Natural killer cell (primary cell): ENCODE results near the gene BTG1. TPM values are rescaled to one million over a fixed set of nuclear protein-coding genes. Genes with fewer than 3 reads are reported as not detected.

Experiments
- ATAC-seq, 3 donors: fragments of 150-1000 bp in 2 of 3; fragments of 200-7000 bp in 1 of 3; cut with Tn5 transposase; 1 replicate in 1 of 3; 2 replicates in 2 of 3; pipeline ENCODE4 v1.10.0; 2021; ENCODE audit warnings: mild to moderate bottlenecking in 2 of 3, moderate library complexity in 2 of 3
- DNase-seq, 2 donors: peaks; one replicate each; pipeline versions ENCODE4 v3.0.0 to v3.0.0-alpha.2; 2013 to 2021; ENCODE audit warnings: mixed read lengths in 1 of 2
- H3K27ac ChIP-seq: one replicate; pipeline ENCODE4 v1.5.1; 2013; ENCODE audit warnings: mild to moderate bottlenecking, low read length
- H3K27me3 ChIP-seq: one replicate; pipeline ENCODE4 v1.6.1; 2013; ENCODE audit warnings: low read length; ENCODE audit not compliant: control insufficient read depth, insufficient read depth
- H3K36me3 ChIP-seq: one replicate; pipeline ENCODE4 v1.6.1; 2013; ENCODE audit warnings: low read length; ENCODE audit not compliant: control insufficient read depth, insufficient read depth
- H3K4me1 ChIP-seq: one replicate; pipeline ENCODE4 v1.6.1; 2013; ENCODE audit warnings: low read length; ENCODE audit not compliant: control insufficient read depth, insufficient read depth
- H3K4me3 ChIP-seq: one replicate; pipeline ENCODE4 v1.5.1; 2013; ENCODE audit warnings: low read length
- H3K9me3 ChIP-seq: one replicate; pipeline ENCODE4 v1.6.1; 2013; ENCODE audit warnings: low read length; ENCODE audit not compliant: control insufficient read depth, insufficient read depth
- H3K27ac Mint-ChIP-seq, 2 donors: one replicate each; pipeline ENCODE4 v1.8.0; 2022; ENCODE audit warnings: mild to moderate bottlenecking in 2 of 2, mixed read lengths in 2 of 2, moderate library complexity in 1 of 2
- H3K27me3 Mint-ChIP-seq, 2 donors: one replicate each; pipeline ENCODE4 v1.8.0; 2022; ENCODE audit warnings: low read depth in 2 of 2, mixed read lengths in 2 of 2
- H3K36me3 Mint-ChIP-seq: one replicate; pipeline ENCODE4 v1.8.0; 2022; ENCODE audit warnings: mixed read lengths
- H3K4me1 Mint-ChIP-seq, 2 donors: one replicate each; pipeline ENCODE4 v1.8.0; 2022; ENCODE audit warnings: mixed read lengths in 2 of 2
- H3K4me3 Mint-ChIP-seq: one replicate; pipeline ENCODE4 v1.8.0; 2022; ENCODE audit warnings: mild to moderate bottlenecking, moderate library complexity, mixed read lengths
- H3K9me3 Mint-ChIP-seq, 2 donors: one replicate each; pipeline ENCODE4 v1.8.0; 2022; ENCODE audit warnings: mixed read lengths in 2 of 2
- WGBS: methylation state at CpG from one replicate; pipeline ENCODE4 v1.1.7; 2013; ENCODE audit warnings: missing lambda C conversion rate; ENCODE audit not compliant: insufficient coverage; 5-methylcytosine and 5-hydroxymethylcytosine counted together
- intact Hi-C: fragments of 100-400 bp; cut with micrococcal nuclease; formaldehyde crosslinking; loops from one replicate; pipeline ENCODE4 v1.14.2; 2022
- total RNA-seq, 4 donors: library from RNA; stranded (reverse); fragments of 120-200 nt in 1 of 4; gene quantifications; one replicate each; pipeline versions ENCODE4 v1.2.3 to v1.2.4, GENCODE V29; 2013 to 2022
- TF ChIP-seq, protein P1 (sequence below): fragments of 200-600 bp; IDR thresholded peaks from one replicate; pipeline ENCODE4 v1.8.0; 2022; ENCODE audit warnings: antibody characterized with exemption

The BTG1 gene
- total RNA-seq: 1,000 to 10,000 TPM in 1 of 3 donors, 100 to 1,000 TPM in 2; 801 to 1,037 (median 830) TPM
- 320 TPM for total RNA-seq (2013)

DNA sequence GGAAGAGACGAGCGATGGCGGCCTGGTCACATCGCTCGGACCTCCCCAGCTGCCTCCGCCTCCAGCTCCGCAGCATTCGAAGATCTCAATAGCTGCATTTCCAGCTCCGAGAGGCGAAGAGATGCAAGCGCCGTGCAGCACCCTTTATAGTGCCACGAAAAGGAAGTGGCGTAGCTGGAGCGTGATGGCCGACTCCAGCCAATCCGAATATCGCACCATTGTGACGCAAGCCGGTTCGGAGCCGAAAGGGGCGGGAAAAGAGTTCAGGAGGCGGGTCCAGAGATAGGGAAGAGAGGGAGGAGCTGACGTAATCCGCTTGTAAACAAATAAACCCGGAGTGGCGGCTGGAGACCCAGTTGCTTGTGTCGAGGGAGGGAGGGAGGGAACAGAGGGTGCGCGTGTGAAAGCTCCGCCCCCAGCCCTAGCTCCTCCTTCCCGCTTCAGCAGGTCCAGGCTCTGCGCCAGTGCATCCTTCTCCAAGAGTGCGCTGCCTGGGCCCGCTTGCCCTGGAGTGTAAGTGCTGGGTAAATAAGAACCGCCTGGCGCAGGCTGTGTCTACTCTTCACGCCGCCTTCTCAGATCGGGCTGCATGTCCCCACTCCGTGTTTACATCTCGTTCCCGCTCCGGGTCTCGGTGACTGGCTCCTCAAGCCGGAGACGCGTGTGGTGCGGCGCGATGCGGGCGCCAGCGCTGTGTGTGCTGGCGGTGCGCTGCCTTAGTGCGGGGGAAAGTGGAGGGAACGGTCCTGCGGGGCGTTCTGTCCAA, at the start of gene BTG1:
BTG1 (minus strand) TSS at position 116 of the 766 bp plus-strand sequence. CDS start 311 bp downstream, outside the sequence.
- no peaks in the 10 kb centered on the region for H3K9me3 Mint-ChIP-seq
- intact Hi-C loops: loop anchor here (2.0 to 10.0 kb wide), 6 partner anchors 111 to 781 kb away; partner anchors contain the start of gene EEA1
- H3K4me3 ChIP-seq: peak within 1 kb of the TSS; percentile 96
- H3K27ac ChIP-seq: peak within 1 kb of the TSS; percentile 94
- H3K4me1 Mint-ChIP-seq: peaks cover 31 to 43% of the 10 kb centered on the region in 2 donors
- WGBS: under 1% methylated on average over 61 of the region's 61 CpGs
- TF ChIP-seq, protein P1, sequence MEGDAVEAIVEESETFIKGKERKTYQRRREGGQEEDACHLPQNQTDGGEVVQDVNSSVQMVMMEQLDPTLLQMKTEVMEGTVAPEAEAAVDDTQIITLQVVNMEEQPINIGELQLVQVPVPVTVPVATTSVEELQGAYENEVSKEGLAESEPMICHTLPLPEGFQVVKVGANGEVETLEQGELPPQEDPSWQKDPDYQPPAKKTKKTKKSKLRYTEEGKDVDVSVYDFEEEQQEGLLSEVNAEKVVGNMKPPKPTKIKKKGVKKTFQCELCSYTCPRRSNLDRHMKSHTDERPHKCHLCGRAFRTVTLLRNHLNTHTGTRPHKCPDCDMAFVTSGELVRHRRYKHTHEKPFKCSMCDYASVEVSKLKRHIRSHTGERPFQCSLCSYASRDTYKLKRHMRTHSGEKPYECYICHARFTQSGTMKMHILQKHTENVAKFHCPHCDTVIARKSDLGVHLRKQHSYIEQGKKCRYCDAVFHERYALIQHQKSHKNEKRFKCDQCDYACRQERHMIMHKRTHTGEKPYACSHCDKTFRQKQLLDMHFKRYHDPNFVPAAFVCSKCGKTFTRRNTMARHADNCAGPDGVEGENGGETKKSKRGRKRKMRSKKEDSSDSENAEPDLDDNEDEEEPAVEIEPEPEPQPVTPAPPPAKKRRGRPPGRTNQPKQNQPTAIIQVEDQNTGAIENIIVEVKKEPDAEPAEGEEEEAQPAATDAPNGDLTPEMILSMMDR: no peak
- H3K4me3 Mint-ChIP-seq: peak within 1 kb of the TSS; percentile 88
- peaks cover 30% of the 10 kb centered on the region for H3K36me3 Mint-ChIP-seq
- DNase-seq (peak; percentile 97 to 100), ATAC-seq (peak; percentile 73 to 87 (median 77))
- H3K27me3 Mint-ChIP-seq: no peaks in the 10 kb centered on the region
- peak within 1 kb of the TSS; percentile 98 to 99 for H3K27ac Mint-ChIP-seq
- peaks cover 34% of the 10 kb centered on the region for H3K36me3 ChIP-seq
- no peaks in the 10 kb centered on the region for H3K4me1 ChIP-seq
- H3K9me3 ChIP-seq: no peaks in the 10 kb centered on the region
- H3K27me3 ChIP-seq: no peaks in the 10 kb centered on the region

- H3K9me3 ChIP-seq: peaks cover 8% of the 10 kb centered on the region
- ATAC-seq: no peak
- Mint-ChIP-seq H3K27ac (no peak overlapping the region), H3K4me1 (no peaks in the 10 kb centered on the region), H3K4me3 (no peak overlapping the region), H3K9me3 (peaks cover 0 to 2% of the 10 kb centered on the region in 2 donors), H3K27me3 (no peaks in the 10 kb centered on the region), H3K36me3 (no peaks in the 10 kb centered on the region)
- intact Hi-C loops: no loop called here
- no peaks in the 10 kb centered on the region for H3K27me3 ChIP-seq
- H3K4me1 ChIP-seq: no peaks in the 10 kb centered on the region
- no peak overlapping the region for H3K4me3 ChIP-seq
- DNase-seq: no peak
- H3K36me3 ChIP-seq: no peaks in the 10 kb centered on the region
- 98% methylated on average over 4 of the region's 4 CpGs for WGBS
- no peak overlapping the region for H3K27ac ChIP-seq
- TF ChIP-seq, protein P1: no peak
Measured at GRCh38 chr12:92194561-92194960, 48.9 kb upstream of the BTG1 start.

DNA sequence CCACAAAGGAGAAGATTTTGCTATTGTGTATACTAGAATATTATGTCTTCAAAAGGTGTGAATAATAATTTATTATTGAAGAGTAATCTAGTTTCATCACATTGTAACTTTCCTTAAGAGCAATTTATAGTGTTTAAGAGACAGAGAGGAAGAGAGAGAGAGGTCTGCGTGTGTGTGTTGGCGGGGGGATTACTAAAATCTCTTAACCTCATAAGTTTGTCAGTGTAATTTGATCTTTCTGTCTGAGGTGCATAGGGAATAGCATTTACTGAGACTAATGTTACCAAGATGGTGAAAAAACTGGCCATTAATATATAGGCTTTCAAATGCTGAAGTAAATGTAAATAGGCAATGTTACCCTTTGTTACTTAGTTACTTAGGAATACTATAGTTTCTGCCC, 48.2 kb upstream of the BTG1 start:
- intact Hi-C loops: no loop called here
- 100% methylated on average over 1 of the region's 2 CpGs for WGBS
- H3K27ac ChIP-seq: no peak overlapping the region

More for the DNA sequence above, 48.2 kb upstream of the BTG1 start:
- Histone ChIP-seq H3K9me3 (peaks cover 8% of the 10 kb centered on the region), H3K36me3 (no peaks in the 10 kb centered on the region), H3K4me1 (no peaks in the 10 kb centered on the region), H3K4me3 (no peak overlapping the region), H3K27me3 (no peaks in the 10 kb centered on the region)
- Mint-ChIP-seq H3K36me3 (no peaks in the 10 kb centered on the region), H3K9me3 (peaks cover 0 to 2% of the 10 kb centered on the region in 2 donors), H3K27me3 (no peaks in the 10 kb centered on the region), H3K4me3 (no peak overlapping the region), H3K27ac (no peak overlapping the region), H3K4me1 (peaks cover 0 to 3% of the 10 kb centered on the region in 2 donors)
- DNase-seq: no peak
- ATAC-seq: no peak
- TF ChIP-seq, protein P1: no peak
